Measurements from ENCODE around the gene CYB5R3. TPM values are rescaled to one million over a fixed set of nuclear protein-coding genes. Genes with fewer than 3 reads are reported as not detected.
"Not testable (repeated sequence)": the region's sequence is repeated elsewhere in the genome, so short reads cannot be mapped to it uniquely, and the experiment has no call there.

Gene CYB5R3
- total RNA-seq, 1 donor from 2014 or later = 99.0 TPM

GRCh38 chr22:42622061-42622710 lies 27.0 kb downstream of the CYB5R3 start:
- H3K27ac Mint-ChIP-seq = no peak overlapping the region
- peaks cover 11% of the 10 kb centered on the region for H3K36me3 Mint-ChIP-seq
- no peak overlapping the region for H3K4me3 Mint-ChIP-seq
- DNase-seq (ENCODE audit: low spot score in 2 of 2, unreplicated experiment in 2 of 2) = no peak
- peaks cover 11% of the 10 kb centered on the region for H3K4me1 Mint-ChIP-seq
- H3K9me3 Mint-ChIP-seq = no peaks in the 10 kb centered on the region
- TF ChIP-seq, protein P1, sequence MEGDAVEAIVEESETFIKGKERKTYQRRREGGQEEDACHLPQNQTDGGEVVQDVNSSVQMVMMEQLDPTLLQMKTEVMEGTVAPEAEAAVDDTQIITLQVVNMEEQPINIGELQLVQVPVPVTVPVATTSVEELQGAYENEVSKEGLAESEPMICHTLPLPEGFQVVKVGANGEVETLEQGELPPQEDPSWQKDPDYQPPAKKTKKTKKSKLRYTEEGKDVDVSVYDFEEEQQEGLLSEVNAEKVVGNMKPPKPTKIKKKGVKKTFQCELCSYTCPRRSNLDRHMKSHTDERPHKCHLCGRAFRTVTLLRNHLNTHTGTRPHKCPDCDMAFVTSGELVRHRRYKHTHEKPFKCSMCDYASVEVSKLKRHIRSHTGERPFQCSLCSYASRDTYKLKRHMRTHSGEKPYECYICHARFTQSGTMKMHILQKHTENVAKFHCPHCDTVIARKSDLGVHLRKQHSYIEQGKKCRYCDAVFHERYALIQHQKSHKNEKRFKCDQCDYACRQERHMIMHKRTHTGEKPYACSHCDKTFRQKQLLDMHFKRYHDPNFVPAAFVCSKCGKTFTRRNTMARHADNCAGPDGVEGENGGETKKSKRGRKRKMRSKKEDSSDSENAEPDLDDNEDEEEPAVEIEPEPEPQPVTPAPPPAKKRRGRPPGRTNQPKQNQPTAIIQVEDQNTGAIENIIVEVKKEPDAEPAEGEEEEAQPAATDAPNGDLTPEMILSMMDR (IDR thresholded peaks at IDR 0.05; ENCODE audit: unreplicated experiment) = no peak
- H3K27me3 Mint-ChIP-seq (ENCODE audit: low read depth) = no peaks in the 10 kb centered on the region

- TF ChIP-seq, protein P1 (IDR thresholded peaks at IDR 0.05; ENCODE audit: unreplicated experiment) = peak; percentile 80
- no peak overlapping the region for H3K4me3 Mint-ChIP-seq
- DNase-seq (ENCODE audit: low spot score in 2 of 2, unreplicated experiment in 2 of 2) = peak; percentile 59 to 78
- H3K27me3 Mint-ChIP-seq (ENCODE audit: low read depth) = no peaks in the 10 kb centered on the region
- H3K27ac Mint-ChIP-seq = no peak overlapping the region
- H3K9me3 Mint-ChIP-seq = no peaks in the 10 kb centered on the region
- peaks cover 11% of the 10 kb centered on the region for H3K4me1 Mint-ChIP-seq
- peaks cover 9% of the 10 kb centered on the region for H3K36me3 Mint-ChIP-seq
Observed at GRCh38 chr22:42621505-42622002, 27.6 kb downstream of the CYB5R3 start.

DNA sequence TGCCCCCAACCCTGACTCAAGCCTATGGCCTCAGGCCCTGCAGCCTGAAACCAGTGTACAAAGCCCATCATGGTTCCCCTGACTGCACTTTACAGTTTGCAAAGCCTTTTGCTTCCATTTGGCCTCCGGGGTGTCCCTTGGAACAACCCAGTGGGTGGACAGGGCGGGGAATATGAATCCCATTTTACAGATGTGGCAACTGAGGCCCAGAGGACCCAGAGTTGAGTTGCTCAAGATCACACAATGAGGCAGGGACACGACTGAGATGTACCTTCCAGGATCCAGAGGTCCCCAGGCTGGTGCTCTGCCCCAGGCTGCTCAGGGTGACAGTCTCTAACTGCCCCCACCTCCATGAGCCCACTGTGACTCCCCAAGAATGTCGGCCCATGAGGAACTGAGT lies 29.1 kb downstream of the CYB5R3 start:
- H3K4me1 Mint-ChIP-seq = peaks cover 18% of the 10 kb centered on the region
- no peak overlapping the region for H3K4me3 Mint-ChIP-seq
- peaks cover 2% of the 10 kb centered on the region for H3K36me3 Mint-ChIP-seq
- DNase-seq (ENCODE audit: low spot score in 2 of 2, unreplicated experiment in 2 of 2) = no peak
- no peaks in the 10 kb centered on the region for H3K9me3 Mint-ChIP-seq
- TF ChIP-seq, protein P1 (IDR thresholded peaks at IDR 0.05; ENCODE audit: unreplicated experiment) = no peak
- no peaks in the 10 kb centered on the region for H3K27me3 Mint-ChIP-seq (ENCODE audit: low read depth)
- H3K27ac Mint-ChIP-seq = no peak overlapping the region

DNA sequence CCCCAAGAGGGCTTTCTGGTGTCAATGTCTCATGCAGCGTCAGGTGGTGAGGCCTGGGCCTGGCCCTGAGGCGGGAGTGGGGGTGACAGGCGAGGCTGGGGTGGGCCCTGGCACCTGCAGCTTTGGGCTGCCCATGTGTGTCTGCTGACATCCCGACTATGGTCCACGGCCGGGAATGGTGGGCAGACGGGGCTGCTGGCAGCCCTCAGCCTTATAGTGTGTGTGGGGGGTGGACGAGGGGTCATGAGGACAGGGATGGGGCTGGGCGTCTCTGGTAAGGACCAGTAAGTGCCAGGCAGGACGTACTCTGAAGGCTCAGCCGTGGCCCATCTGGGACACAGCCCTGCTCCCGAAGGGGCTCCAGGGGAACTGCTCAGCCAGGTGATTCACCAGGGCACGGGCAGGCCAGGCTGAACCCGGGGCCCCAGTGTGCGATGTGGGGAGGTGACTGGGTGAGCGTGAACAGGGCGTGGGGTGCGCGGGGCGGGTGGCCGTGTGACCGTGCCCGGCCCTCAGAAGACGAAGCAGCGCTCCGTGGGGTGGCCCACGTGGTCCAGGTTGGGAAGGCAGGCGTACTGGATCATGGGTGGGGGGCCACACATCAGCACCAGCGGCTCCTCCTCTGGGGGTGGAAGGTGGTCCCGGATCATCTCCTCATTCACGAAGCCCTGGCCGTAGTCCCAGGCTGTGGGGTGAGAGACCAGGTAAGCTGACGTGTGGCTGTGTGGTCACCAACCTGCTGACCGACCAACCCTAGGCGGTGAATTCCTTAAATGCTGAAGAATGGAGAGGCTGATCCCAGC lies 29.7 kb downstream of the CYB5R3 start:
- H3K27me3 Mint-ChIP-seq (ENCODE audit: low read depth) = no peaks in the 10 kb centered on the region
- H3K4me1 Mint-ChIP-seq = peaks cover 18% of the 10 kb centered on the region
- H3K4me3 Mint-ChIP-seq = no peak overlapping the region
- TF ChIP-seq, protein P1 (IDR thresholded peaks at IDR 0.05; ENCODE audit: unreplicated experiment) = no peak
- no peak for DNase-seq (ENCODE audit: low spot score in 2 of 2, unreplicated experiment in 2 of 2)
- peak overlapping the region; percentile 21 for H3K27ac Mint-ChIP-seq
- H3K9me3 Mint-ChIP-seq = no peaks in the 10 kb centered on the region
- peaks cover 2% of the 10 kb centered on the region for H3K36me3 Mint-ChIP-seq

DNA sequence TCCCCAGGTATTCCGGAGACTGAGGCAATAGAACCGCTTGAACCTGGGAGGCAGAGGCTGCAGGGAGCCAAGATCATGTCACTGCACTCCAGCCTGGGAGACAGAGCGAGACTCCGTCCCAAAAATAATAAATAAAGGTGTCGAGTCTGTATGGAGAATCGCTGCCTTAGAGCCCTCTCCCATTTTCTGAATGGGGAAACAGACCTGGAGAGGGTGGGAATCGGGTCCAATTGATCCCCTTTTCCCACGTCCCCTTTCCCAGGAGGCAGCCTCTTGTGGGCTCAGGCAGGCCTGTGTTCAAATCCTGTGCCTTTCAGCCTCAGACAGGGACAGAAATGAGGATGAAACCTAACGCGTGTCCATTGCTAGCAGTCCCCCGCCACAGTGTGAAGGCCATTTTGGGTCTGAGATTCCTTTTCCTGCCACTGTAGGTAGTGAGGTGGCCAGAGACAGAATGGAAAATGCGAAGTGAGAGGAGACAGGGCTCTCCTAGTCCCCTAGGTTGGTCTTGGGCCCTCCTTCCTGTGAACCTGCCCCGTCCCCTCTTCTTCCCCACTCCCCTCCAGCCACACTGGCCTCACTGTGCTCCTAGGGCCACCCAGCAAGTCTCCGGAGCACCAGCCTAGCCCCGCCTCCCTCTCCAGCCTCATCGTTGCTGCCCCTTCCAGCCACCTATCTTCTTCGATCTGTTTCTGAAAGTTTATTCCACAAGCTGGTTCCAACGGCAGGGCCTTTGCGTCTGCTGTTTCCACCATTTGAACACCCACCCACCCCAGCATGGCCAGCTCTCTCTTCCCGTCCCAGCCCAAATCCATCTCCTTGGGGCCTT lies 31.8 kb downstream of the CYB5R3 start:
- H3K9me3 Mint-ChIP-seq = no peaks in the 10 kb centered on the region
- TF ChIP-seq, protein P1 (IDR thresholded peaks at IDR 0.05; ENCODE audit: unreplicated experiment) = no peak

GRCh38 chr22:42615860-42616175 lies 33.4 kb downstream of the CYB5R3 start:
- not testable (repeated sequence) for DNase-seq (ENCODE audit: low spot score in 2 of 2, unreplicated experiment in 2 of 2); H3K9me3 Mint-ChIP-seq; H3K27me3 Mint-ChIP-seq (ENCODE audit: low read depth); H3K36me3 Mint-ChIP-seq
- H3K27ac Mint-ChIP-seq = peak overlapping the region; percentile 100
- H3K4me1 Mint-ChIP-seq = peaks cover 42% of the 10 kb centered on the region
- peak overlapping the region; percentile 93 for H3K4me3 Mint-ChIP-seq

More for the DNA sequence above, 31.8 kb downstream of the CYB5R3 start:
- Mint-ChIP-seq H3K27me3 (ENCODE audit: low read depth) (no peaks in the 10 kb centered on the region), H3K36me3 (peaks cover 2% of the 10 kb centered on the region), H3K4me3 (no peak overlapping the region), H3K4me1 (peaks cover 33% of the 10 kb centered on the region), H3K27ac (peak overlapping the region; percentile 43)
- DNase-seq (ENCODE audit: low spot score in 2 of 2, unreplicated experiment in 2 of 2) = no peak
